Parathyroid adenoma (tissue), 2 donors: Measurements from ENCODE around the gene SMCO3.
A peak's percentile ranks its signal among the peaks of the same experiment; 100 is the strongest.

Experiments used
- H2AFZ ChIP-seq: fragments of 300-600 bp; sonication (generic); one replicate; pipeline ENCODE4 v1.7.0; 2017; ENCODE audit warnings: antibody characterized with exemption, mild to moderate bottlenecking
- H3K27ac ChIP-seq: fragments of 300-600 bp; sonication (generic); one replicate; pipeline ENCODE4 v1.7.0; 2017
- H3K27me3 ChIP-seq: fragments of 300-600 bp; sonication (generic); one replicate; pipeline ENCODE4 v1.7.0; 2017; ENCODE audit warnings: low read length; ENCODE audit not compliant: control insufficient read depth, insufficient read depth
- H3K36me3 ChIP-seq: fragments of 300-600 bp; sonication (generic); one replicate; pipeline ENCODE4 v1.7.0; 2017; ENCODE audit warnings: low read length; ENCODE audit not compliant: control insufficient read depth, insufficient read depth
- H3K4me1 ChIP-seq: fragments of 300-600 bp; sonication (generic); one replicate; pipeline ENCODE4 v1.7.0; 2017; ENCODE audit warnings: control low read depth
- H3K4me2 ChIP-seq: fragments of 300-600 bp; sonication (generic); one replicate; pipeline ENCODE4 v1.7.0; 2017; ENCODE audit warnings: low read length
- H3K4me3 ChIP-seq: fragments of 300-600 bp; sonication (generic); one replicate; pipeline ENCODE4 v1.7.0; 2017; ENCODE audit warnings: low read depth, low read length
- H3K79me2 ChIP-seq: fragments of 300-600 bp; sonication (generic); one replicate; pipeline ENCODE4 v1.7.0; 2017; ENCODE audit warnings: control low read depth
- H3K9ac ChIP-seq: fragments of 300-600 bp; sonication (generic); one replicate; pipeline ENCODE4 v1.7.0; 2017; ENCODE audit warnings: mild to moderate bottlenecking
- H3K9me3 ChIP-seq: fragments of 300-600 bp; sonication (generic); one replicate; pipeline ENCODE4 v1.7.0; 2017; ENCODE audit warnings: low read length; ENCODE audit not compliant: control insufficient read depth
- TF ChIP-seq, protein P1 (sequence below): fragments of 300-600 bp; sonication (generic); IDR thresholded peaks from one replicate; pipeline ENCODE4 v1.7.0; 2017; ENCODE audit warnings: antibody characterized with exemption, mild to moderate bottlenecking
- donor health status: primary hyperparathyroidism.

The SMCO3 gene

DNA sequence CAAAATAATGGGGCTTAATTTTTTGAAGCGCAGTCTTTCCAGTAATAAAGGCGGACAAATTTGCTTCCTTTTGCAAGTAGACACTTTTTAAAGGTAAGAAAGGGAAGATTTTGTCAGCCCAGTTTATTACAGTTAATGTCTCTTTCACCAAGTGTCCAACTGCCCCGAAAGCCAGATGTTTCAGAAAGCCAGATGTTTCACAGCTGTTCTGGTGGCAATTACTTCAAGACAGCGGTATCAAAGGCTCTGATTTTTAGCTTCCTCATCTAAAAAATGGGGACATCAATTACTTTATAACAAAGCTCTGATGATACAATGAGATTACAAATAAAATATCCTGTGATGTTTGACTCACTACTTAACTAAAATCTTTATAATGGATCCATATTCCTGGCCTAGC is 11.7 kb downstream of the SMCO3 start:
- H3K27me3 ChIP-seq = no peaks in the 10 kb centered on the region
- TF ChIP-seq, protein P1, sequence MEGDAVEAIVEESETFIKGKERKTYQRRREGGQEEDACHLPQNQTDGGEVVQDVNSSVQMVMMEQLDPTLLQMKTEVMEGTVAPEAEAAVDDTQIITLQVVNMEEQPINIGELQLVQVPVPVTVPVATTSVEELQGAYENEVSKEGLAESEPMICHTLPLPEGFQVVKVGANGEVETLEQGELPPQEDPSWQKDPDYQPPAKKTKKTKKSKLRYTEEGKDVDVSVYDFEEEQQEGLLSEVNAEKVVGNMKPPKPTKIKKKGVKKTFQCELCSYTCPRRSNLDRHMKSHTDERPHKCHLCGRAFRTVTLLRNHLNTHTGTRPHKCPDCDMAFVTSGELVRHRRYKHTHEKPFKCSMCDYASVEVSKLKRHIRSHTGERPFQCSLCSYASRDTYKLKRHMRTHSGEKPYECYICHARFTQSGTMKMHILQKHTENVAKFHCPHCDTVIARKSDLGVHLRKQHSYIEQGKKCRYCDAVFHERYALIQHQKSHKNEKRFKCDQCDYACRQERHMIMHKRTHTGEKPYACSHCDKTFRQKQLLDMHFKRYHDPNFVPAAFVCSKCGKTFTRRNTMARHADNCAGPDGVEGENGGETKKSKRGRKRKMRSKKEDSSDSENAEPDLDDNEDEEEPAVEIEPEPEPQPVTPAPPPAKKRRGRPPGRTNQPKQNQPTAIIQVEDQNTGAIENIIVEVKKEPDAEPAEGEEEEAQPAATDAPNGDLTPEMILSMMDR = no peak
- peak overlapping the region; percentile 98 for H3K4me3 ChIP-seq
- no peaks in the 10 kb centered on the region for H3K36me3 ChIP-seq
- H2AFZ ChIP-seq = no peak overlapping the region
- H3K79me2 ChIP-seq = peaks cover 23% of the 10 kb centered on the region
- no peaks in the 10 kb centered on the region for H3K9me3 ChIP-seq
- no peak overlapping the region for H3K9ac ChIP-seq
- no peak overlapping the region for H3K27ac ChIP-seq
- H3K4me2 ChIP-seq = peak overlapping the region; percentile 91
- H3K4me1 ChIP-seq = peaks cover 3% of the 10 kb centered on the region

DNA sequence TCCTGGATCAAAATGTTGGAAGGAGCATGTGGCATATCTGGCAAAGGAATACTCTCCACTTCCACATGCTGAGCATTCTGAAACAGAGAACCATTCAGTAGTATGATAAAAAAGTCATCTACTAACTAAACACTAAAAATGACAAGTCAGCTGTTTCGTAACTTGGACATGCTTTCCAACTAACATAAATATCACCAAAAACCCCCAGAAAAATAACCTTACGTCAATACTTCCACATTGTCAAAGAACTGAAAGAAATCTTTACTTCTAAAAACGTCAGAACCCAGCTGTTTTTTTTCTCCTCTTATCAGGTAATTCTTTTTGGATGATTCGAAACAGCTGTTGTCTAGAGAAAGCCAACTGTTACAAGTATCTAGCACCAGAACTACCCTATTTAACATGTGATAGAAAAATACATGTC is 18.9 kb downstream of the SMCO3 start:
- no peaks in the 10 kb centered on the region for H3K36me3 ChIP-seq
- H3K79me2 ChIP-seq = peaks cover 5% of the 10 kb centered on the region
- H3K9ac ChIP-seq = no peak overlapping the region
- TF ChIP-seq, protein P1 = no peak
- no peaks in the 10 kb centered on the region for H3K9me3 ChIP-seq
- no peaks in the 10 kb centered on the region for H3K27me3 ChIP-seq
- H3K4me1 ChIP-seq = no peaks in the 10 kb centered on the region
- no peak overlapping the region for H2AFZ ChIP-seq
- no peak overlapping the region for H3K27ac ChIP-seq
- no peak overlapping the region for H3K4me3 ChIP-seq
- H3K4me2 ChIP-seq = no peak overlapping the region

DNA sequence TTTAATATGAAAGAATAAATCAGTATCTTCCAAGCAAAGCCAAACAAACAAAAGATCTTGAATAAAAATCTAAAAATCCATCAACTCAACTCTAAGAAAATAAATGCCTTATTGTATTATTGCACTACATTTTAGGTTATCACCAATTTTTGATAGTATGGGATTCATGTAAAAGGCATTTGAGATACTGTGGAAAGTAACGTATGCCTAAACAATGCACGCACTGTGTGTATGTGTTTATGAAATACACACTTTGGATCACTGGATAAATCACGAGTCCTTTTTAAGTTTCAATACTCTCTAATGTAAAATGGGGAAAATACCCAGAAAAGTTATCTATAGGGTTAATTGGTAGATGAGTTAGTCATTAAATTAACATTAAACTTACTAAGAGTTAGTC is 28.4 kb downstream of the SMCO3 start:
- Histone ChIP-seq H3K79me2 (no peaks in the 10 kb centered on the region), H3K9me3 (no peaks in the 10 kb centered on the region), H2AFZ (no peak overlapping the region), H3K36me3 (no peaks in the 10 kb centered on the region), H3K27ac (no peak overlapping the region), H3K4me2 (no peak overlapping the region), H3K4me1 (no peaks in the 10 kb centered on the region), H3K4me3 (no peak overlapping the region), H3K9ac (no peak overlapping the region), H3K27me3 (no peaks in the 10 kb centered on the region)
- TF ChIP-seq, protein P1 = no peak

DNA sequence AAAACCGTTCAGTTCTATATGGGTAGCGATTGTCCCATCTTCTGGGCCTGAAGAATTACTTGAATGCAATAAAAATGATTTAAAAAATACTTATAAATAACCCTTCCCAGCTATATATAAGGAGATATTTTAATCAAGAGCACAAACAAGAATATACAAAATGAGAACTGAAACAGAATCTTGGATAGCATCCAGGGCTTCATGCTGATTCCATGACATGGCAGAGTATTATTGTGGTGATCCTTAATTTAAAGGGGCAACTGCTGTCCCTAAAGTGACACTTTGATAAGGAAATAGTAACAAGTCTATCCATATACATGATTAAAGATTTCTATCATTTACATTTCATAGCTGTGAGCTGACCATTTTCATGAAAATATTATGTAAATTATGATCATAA is 29.5 kb downstream of the SMCO3 start:
- no peaks in the 10 kb centered on the region for H3K4me1 ChIP-seq
- no peak overlapping the region for H3K4me3 ChIP-seq
- H3K9me3 ChIP-seq = no peaks in the 10 kb centered on the region
- H3K4me2 ChIP-seq = no peak overlapping the region
- H2AFZ ChIP-seq = no peak overlapping the region
- no peaks in the 10 kb centered on the region for H3K36me3 ChIP-seq
- no peak overlapping the region for H3K27ac ChIP-seq
- no peak overlapping the region for H3K9ac ChIP-seq
- H3K27me3 ChIP-seq = no peaks in the 10 kb centered on the region
- H3K79me2 ChIP-seq = no peaks in the 10 kb centered on the region
- TF ChIP-seq, protein P1 = no peak

DNA sequence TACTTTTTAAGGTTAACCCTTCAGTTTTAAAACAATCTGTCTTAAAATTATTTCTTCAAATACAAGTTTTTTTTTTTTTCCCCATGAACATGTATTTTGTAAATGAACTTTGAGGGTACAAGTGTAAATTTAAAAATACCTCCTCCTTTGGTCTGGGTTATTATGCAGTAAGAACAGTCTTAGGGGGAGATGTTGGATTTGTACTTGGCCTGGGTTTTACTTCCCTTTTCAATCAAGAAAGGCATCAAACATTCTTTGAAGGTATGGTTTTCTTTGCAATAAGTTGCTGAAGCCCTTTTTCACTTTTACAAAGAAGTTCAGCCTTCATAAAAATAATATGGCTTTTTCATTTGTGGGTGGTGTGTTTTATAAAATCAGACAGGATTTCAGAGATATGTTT is 31.2 kb downstream of the SMCO3 start:
- no peaks in the 10 kb centered on the region for H3K9me3 ChIP-seq
- no peak overlapping the region for H3K4me2 ChIP-seq
- TF ChIP-seq, protein P1 = no peak
- no peaks in the 10 kb centered on the region for H3K36me3 ChIP-seq
- H3K27me3 ChIP-seq = no peaks in the 10 kb centered on the region
- H2AFZ ChIP-seq = no peak overlapping the region
- H3K4me1 ChIP-seq = no peaks in the 10 kb centered on the region
- H3K79me2 ChIP-seq = no peaks in the 10 kb centered on the region
- H3K4me3 ChIP-seq = no peak overlapping the region
- no peak overlapping the region for H3K27ac ChIP-seq
- H3K9ac ChIP-seq = no peak overlapping the region
